NAMALWA (cell line): ENCODE results near the gene LCN15.
"Not testable (repeated sequence)": the region's sequence is repeated elsewhere in the genome, so short reads cannot be mapped to it uniquely, and the experiment has no call there.

Experiments
- DNase-seq: peaks from one replicate; pipeline ENCODE4 v3.0.0-alpha.2; 2015; ENCODE audit warnings: low spot score

Gene LCN15

DNA sequence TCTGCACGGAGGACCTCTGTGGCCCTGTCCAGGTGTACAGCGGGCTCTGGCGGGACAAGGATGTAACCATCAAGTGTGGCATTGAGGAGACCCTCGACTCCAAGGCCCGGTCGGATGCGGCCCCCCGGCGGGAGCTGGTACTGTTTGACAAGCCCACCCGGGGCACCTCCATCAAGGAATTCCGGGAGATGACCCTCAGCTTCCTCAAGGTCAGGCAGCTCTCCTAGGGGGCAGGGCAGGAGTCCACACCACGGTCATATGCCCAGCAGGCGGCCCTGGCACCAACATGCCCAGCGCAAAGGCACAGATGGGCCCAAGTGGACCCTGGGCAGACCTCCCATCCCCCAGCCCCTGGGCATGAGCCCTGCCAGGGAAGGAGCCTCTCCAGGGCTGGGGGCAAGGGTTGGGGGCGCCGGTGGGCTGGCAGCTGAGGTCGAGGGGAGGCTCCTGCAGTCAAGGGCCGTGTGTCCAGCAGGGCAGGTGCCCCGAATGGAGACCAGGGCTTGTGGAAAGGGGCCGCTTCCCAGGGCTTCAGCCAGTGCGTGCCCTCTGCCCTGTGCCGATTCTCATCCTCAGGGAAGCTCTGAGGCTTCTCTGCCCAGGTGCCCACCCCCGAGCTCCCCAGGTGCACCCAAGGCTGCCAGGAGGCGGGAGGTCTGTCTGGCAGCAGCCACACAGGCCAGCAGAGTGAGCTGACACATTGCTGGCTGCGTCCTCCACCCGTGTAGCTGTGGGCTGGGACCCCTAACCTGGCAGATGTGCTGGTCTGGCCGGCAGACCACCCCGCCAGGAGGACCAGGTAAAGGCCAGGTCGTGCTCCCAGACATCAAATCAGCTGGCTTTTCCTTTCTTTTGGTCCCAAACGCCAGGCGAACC, 42.0 kb downstream of the LCN15 start:
- DNase-seq: no peak

DNA sequence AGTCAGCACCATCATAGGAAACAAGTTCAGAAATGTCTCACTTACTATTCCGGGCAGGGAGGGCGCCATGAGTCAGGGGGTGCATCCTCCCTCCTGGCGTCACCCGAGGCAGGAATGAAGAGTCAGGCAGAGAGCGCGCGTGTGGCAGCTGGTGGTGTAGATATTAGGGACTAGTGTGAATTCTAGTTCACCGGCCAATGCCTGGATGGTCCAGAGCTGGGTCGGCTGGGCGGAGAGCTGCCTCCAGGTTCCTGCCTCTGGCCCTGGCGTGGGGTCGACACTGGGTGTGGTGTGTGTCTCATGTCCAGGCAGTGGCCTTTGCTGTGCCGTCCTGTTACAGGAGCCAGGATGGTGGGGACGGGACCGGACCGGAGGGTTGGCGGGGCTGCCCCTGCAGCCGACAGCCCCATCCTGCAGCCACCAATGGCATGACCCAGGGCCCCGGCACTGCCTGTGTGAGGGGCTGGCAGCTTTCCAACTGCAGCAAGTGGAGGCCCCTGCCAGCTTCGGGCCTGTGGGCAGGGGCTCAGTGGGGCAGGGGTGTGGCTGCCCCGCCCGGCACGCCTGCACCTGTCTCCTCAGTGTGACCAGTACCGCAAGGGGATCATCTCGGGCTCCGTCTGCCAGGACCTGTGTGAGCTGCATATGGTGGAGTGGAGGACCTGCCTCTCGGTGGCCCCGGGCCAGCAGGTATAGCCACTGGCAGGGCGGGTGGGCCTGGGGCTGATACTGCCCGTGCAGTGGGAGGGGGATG, 42.8 kb downstream of the LCN15 start:
- DNase-seq: no peak

DNA sequence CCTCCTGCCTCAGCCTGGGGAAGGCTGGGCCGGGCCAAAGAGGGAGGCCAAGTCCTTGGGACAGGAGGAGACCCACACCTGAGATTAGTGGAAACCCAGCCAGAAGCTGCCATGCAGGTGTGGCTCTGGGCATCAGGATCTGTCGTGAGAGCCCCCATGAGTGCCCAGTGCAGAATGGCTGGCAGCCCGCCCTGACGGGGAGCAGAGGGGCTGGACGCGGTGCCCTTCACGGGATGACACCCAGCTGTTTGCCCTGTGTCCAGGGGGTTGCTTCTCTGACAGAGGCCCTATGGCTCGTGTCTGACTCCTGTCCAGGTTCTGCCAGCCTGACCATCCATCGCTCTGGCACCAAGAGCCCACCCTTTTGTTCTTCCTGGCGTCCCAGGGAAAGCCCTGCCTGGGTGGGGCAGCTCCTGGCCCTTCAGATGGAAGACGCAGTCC, 43.4 kb downstream of the LCN15 start:
- no peak for DNase-seq

DNA sequence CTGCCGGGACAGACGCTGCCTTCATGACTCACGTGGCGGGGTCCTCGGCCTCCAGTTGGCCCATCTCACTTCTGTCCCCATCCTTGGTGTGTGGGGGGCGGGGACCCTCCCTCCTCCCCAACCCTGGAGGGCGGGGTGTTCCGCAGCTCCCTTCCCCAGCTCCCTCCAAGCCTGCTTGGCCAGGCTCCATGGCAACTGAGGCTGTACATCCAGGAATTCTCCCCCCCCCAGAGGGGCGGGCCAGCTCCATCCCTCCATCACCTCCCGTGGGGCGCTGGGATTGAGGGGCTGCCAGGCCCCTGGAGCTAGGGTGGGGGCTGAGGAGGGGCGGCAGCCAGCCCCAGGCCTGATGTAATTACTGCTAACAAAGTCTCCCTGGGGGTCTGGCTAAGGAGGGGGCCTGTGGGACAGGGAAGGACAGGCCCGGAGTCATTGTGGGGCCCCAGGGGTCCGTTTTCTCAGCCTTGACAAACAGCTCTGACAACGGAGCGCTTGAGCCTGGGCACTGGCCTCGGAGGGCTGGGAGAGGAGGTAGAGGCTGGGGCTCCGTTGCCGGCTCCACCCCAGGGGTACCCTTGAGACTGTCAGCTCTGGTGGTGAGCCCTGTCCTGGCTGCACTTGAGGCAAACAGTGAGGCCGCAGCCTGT, 43.9 kb downstream of the LCN15 start:
- DNase-seq: no peak

DNA sequence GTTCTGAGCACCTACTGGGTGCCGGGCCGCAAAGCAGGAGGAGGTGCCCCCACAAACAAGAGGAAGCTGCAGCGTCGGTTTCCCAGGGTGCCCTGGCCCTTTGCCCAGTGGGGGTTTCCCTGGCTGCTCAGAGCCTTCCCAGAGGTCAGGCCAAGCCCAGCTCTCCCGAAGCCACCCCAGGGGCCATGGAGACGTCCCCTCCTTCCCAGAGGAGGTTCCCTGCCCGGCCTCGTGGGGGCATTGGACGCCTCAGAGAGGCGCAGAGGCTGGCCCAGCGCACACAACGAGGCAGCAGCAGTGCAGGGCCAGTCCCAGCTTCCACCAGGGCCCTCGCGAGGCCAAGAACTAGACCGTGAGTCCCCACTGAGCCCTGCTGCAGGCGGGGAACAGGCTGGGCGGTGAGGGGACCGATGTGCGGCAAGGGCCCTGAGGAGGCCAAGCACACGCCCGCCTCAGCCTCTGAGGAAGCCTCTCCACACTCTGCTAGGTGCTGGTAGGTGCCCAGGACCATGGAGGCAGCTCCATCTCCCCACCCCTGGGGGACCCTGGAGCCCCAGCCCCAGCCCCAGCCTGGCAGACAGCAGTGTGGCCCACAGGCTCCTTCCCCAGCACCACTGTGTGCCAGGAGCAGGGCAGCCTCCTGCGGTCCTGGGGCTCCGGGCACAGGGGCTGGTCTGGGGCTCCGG, 45.0 kb downstream of the LCN15 start:
- no peak for DNase-seq

DNA sequence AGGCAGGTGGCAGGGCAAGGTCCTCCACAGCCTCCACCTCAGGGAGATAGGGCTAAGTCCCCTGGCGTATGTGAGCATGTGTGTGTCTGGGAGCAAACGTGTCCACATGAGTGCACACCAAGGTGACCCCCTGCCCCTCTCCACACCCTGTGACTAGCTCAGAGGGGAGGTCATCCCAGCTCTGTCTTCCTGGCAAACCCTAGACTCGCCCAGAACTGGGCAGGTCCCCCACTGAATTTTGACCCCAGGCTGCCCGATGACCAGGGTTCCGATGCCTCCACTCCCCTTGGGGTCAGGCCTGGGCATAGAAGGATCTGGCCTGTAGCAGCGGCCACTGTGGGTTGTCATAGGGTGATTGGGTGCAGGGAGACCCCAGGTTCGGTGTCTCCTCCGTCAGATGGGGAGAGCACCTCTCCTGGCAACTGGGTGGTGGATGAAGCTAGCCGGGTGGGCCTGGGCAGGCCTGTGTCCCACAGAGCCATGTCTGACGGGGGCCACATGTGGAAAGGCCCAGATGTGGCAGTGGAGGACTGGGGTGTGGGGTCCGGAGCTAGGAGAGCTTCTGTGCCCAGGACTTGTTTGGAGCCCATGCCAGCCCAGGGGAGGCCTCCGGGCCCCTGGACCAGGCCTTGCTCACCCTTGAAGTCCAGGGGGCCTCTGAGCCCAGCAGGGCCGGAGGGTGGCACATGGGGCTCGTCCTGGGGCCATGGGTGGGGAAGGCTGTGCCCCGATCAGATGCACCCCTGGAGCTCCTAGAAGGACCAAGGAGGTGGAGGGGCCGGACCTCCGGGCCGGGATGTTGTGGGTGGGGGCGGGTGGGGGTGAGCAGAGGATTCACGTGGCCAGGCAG, 45.7 kb downstream of the LCN15 start:
- no peak for DNase-seq

DNA sequence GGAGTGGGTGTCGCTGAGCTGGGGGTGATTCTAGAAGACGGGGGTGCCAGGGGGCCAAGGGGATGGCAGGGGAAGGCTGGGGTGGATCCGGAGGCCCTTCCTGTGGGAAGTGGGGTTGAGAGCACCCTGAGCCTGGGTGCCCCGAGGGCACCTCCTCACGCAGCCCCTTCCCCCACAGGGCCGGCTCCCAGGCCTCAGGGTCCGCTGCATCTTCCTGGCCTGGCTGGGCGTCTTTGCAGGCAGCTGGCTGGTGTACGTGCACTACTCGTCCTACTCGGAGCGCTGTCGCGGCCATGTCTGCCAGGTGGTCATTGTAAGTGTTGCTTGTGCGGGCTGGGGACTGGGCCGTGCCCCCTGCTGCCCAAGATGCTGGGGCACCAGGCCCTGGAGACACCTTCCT, 46.9 kb downstream of the LCN15 start:
- no peak for DNase-seq

DNA sequence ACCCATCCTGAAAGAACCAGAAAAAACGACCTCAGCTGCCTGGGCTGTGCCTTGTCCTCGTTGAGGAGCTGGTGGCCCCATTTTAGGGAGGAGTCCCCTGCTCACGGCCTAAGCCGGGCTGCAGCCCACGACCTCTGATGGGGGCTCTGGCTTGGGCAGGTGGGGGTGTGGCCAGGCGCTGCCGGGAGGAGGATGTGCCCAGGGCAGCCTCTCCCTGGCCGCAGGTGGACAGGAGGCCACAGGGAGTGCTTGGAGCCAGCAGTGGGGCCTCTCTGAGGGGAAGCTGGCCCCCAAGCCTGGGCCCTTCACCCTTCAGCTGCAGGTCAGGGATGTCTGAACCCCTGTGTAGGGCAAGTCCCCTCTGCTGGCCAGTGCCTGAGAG, 49.4 kb downstream of the LCN15 start:
- DNase-seq: no peak

DNA sequence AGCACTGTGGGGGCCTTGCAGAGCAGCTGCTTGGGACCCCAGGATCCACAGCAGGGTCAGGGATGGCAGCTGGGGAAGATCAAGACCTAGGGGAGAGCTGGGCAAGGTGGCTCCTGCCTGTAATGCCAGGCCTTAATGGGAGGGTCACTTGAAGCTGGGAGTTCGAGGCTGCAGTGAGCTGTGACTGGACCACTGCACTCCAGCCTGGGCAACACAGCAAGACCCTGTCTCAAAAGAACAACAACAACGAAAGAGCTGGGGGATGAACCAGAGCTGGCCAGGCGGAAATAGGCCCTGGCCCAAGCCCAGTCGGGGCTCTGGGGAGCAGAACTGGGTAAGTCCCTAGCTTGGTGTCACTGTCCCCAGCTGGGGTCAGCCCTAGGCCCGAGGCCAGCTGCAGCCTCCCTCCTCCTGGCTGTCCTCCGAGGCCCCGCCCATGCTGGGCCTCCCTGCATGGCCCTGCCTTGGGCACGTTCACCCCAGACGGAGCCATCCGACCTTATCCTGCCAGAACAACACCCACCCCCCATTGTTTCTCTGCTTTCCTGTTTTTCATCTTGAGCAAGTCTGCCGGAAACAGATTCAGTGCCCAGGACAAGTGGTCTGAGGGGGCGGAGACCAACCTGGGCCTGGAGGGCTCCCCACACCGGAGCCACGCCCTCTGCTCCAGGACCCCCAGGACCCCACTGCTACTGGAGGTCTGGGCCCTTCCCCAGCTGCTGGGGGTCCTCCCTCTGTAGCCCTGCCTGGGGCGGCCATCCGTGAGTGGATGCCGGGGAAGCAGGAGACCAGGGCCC, 50.0 kb downstream of the LCN15 start:
- no peak for DNase-seq

DNA sequence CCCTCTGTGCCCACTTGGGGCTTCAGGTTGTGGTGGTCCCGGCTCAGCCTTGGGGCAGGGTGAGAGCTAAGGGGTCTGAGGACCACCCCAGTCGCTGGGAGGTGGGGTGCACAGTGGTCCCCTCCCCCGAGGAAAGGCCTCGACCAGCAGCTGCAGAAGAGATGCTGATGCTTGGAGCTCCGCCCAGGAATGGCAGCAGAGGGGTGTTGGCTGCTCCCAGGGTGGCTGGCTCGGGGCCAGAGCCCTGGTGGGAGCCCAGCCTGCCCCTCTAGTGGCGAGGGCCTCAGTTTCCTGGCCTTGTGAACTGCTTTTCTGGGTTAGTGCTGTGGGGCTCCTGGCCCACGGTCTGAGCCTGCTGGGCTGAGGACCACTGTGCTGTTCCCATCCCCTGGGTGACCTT, 50.8 kb downstream of the LCN15 start:
- no peak for DNase-seq

DNA sequence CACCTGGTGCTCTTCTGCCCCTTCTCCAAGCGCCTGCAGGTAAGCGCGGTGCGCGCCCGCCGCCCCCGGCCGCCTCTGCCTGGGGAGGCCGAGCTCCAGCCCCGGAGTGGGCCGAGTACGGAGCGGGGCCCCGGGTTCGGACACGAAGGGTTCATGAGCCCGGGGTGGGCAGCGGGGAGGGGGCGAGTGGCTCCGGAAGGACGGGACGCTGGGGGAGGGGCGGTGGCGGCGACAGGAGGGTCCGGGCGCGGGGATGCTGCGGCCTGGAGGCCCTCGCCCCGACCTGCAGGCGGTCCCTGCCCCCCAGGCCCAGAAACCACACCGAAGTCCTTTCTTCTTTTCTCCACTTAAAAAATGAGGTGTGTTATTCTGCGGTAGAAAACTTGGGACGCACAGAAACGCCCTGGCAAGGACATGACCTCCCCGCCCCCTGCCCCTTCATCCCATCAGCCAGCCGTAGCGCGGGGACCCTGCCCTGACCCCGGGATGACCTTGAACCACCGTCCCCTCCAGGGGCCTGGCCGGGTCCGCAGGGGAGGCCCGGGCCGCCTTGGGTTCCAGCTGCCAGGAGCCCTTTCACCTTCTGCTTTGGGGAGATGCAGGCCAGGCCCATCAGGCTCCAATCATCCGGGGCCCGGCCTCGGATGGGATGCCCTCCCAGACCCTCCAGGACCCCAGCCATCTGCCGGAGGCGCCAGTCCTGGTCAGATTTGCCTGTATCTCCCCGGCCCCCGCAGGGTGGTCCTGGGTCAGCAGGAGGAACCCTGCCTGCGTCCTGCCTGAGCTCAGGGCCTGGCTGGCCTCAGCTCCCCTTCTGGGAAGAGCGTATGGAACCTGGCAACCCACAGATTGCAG, 51.4 kb downstream of the LCN15 start:
- no peak for DNase-seq

DNA sequence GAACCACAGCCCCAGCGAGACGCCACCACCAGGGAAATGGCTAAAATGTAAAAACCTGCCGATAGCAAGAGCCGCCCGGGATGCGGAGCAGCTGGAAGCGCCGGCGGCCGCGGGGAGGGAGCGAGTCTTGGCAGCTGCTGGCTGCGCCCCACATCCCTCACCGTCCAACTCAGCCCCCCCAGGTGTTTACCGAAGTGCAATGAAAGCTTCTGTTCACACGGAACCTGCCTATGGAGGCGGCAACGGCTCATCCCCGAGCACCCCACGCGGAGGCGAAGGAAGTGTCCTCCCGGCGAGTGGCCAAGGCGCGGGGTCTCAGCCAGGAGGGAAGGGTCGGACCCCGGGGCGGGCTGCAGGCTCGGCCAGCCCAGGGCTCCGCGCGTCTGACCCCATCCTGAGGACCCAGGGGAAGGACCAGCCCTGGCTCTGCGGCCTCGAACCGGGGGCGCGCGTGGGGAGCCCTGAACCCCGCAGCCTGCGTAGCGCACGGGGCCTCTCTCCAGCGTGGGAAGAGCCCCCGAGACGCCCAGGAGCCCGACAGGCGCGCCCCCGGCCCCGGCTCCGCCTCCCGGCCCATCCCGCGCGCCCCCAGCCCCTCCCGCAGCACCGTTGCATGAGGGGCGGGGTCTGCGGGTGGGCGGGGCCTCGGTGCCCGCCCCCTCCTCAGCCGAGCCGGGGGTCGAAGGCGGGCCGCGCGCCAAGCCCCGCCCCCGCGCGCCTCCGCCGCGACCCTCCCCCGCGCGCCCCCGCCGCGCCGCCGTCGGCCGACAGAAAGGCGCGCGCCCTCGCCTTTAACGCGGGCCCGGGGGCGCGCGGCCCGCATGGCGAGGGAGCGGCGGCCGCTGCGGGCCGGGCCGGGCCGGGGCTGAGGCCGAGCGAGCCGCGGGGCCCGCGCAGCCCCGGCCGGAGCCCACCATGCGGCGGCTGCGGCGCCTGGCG, 52.3 kb downstream of the LCN15 start, which contains the start of gene DIPK1B:
Gene DIPK1B (plus strand): TSS at position 822 of the 939 bp plus-strand sequence. CDS start 94 bp downstream, at position 916.
- no peak for DNase-seq

DNA sequence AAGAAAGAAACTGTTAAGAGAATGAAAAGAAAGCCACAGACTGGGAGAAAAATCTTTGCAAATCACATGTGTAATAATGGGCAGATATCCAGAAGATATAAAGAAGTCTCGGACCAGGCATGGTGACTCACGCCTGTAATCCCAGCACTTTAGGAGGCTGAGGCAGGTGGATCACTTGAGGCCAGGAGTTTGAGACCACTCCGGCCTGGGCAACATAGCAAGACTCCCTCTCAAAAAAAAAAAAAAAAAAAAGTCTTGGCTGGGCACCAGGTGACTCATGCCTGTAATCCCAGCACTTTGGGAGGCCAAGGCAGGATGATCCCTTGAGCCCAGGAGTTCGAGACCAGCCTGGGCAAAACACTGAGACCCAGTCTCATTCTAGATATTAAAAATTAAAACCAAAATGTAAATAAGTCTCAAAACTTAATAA, 53.1 kb downstream of the LCN15 start:
- DNase-seq: not testable (repeated sequence)

DNA sequence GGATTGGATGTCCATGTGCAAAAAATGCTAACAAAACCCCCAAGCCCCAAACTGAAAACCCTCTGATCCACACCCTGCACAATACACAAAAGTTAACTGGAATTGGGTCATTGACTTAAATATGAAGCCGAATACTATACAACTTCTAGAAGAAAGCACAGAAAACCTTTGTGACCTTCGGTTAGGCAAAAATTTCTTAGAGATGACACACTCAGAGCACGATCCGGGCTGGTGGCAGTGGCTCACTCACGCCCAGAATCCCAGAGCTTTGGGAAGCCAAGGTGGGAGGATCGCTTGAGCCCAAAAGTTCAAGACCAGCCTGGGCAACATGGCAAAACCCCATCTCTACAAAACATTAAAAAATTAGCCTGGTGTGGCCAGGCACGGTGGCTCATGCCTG, 53.8 kb downstream of the LCN15 start:
- DNase-seq: no peak
